NCI-H187 treated with DMSO at 0.1 percent for 48 hours (cell line): ENCODE measurements around the gene SLC1A2.

ENCODE experiments used
- DNase-seq: peaks from one replicate; lab custom pipeline; 2025; lab: John Stamatoyannopoulos, UW

Gene SLC1A2

GRCh38 chr11:35302398-35302797, 117.0 kb downstream of the SLC1A2 start:
- no peak for DNase-seq

GRCh38 chr11:35298369-35298768, 121.0 kb downstream of the SLC1A2 start:
- DNase-seq: no peak

- DNase-seq: no peak
Observed at GRCh38 chr11:35295751-35296150, 123.6 kb downstream of the SLC1A2 start.

- DNase-seq: no peak
Observed at GRCh38 chr11:35293699-35294098, 125.7 kb downstream of the SLC1A2 start.

- DNase-seq: no peak
Observed at GRCh38 chr11:35293035-35293434, 126.3 kb downstream of the SLC1A2 start.

- no peak for DNase-seq
Observed at GRCh38 chr11:35292279-35292678, 127.1 kb downstream of the SLC1A2 start.

- no peak for DNase-seq
Observed at GRCh38 chr11:35290876-35291275, 128.5 kb downstream of the SLC1A2 start.

GRCh38 chr11:35289821-35290220, 129.5 kb downstream of the SLC1A2 start:
- DNase-seq: no peak

GRCh38 chr11:35288817-35289541, 130.4 kb downstream of the SLC1A2 start:
- no peak for DNase-seq

GRCh38 chr11:35288309-35288708, 131.0 kb downstream of the SLC1A2 start:
- no peak for DNase-seq

- no peak for DNase-seq
Observed at GRCh38 chr11:35287344-35287890, 131.9 kb downstream of the SLC1A2 start.

GRCh38 chr11:35286126-35286525, 133.2 kb downstream of the SLC1A2 start:
- DNase-seq: no peak

- no peak for DNase-seq
Observed at GRCh38 chr11:35285471-35285870, 133.9 kb downstream of the SLC1A2 start.

- no peak for DNase-seq
Observed at GRCh38 chr11:35282221-35282882, 137.0 kb downstream of the SLC1A2 start.

GRCh38 chr11:35281169-35281688, 138.1 kb downstream of the SLC1A2 start:
- DNase-seq: no peak

- DNase-seq: no peak
Observed at GRCh38 chr11:35280727-35281126, 138.6 kb downstream of the SLC1A2 start.

- DNase-seq: no peak
Observed at GRCh38 chr11:35277827-35278226, 141.5 kb downstream of the SLC1A2 start.

- no peak for DNase-seq
Observed at GRCh38 chr11:35276396-35277145, 142.8 kb downstream of the SLC1A2 start.

- no peak for DNase-seq
Observed at GRCh38 chr11:35275786-35276170, 143.6 kb downstream of the SLC1A2 start.

GRCh38 chr11:35274909-35275785, 144.2 kb downstream of the SLC1A2 start:
- DNase-seq: no peak

- DNase-seq: no peak
Observed at GRCh38 chr11:35272391-35272902, 146.9 kb downstream of the SLC1A2 start.
